ENCODE measurements around the gene PTPN4. TPM values are rescaled to one million over a fixed set of nuclear protein-coding genes. Genes with fewer than 3 reads are reported as not detected.
"Not testable (repeated sequence)": the region's sequence is repeated elsewhere in the genome, so short reads cannot be mapped to it uniquely, and the experiment has no call there.

PTPN4 gene
- total RNA-seq, 4 donors from 2014 or later: 9.6 to 30.1 (median 18.4) TPM

- Histone ChIP-seq H3K27ac (no peak overlapping the region), H3K9me3 (peaks cover 0 to 35% (median 8%) of the 10 kb centered on the region in 3 donors), H3K27me3 (no peaks in the 10 kb centered on the region), H3K4me1 (no peaks in the 10 kb centered on the region), H3K36me3 (peaks cover 0 to 34% (median 0%) of the 10 kb centered on the region in 3 donors), H3K4me3 (no peak overlapping the region)
- TF ChIP-seq, protein P1, sequence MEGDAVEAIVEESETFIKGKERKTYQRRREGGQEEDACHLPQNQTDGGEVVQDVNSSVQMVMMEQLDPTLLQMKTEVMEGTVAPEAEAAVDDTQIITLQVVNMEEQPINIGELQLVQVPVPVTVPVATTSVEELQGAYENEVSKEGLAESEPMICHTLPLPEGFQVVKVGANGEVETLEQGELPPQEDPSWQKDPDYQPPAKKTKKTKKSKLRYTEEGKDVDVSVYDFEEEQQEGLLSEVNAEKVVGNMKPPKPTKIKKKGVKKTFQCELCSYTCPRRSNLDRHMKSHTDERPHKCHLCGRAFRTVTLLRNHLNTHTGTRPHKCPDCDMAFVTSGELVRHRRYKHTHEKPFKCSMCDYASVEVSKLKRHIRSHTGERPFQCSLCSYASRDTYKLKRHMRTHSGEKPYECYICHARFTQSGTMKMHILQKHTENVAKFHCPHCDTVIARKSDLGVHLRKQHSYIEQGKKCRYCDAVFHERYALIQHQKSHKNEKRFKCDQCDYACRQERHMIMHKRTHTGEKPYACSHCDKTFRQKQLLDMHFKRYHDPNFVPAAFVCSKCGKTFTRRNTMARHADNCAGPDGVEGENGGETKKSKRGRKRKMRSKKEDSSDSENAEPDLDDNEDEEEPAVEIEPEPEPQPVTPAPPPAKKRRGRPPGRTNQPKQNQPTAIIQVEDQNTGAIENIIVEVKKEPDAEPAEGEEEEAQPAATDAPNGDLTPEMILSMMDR (IDR thresholded peaks at IDR 0.05): no peak
- no peak for TF ChIP-seq POLR2A (IDR thresholded peaks at IDR 0.05)
- intact Hi-C loops (cut with DNase I): no loop called here
- DNase-seq: no peak
- WGBS, 2 donors: 92 to 93% methylated on average over 5 to 8 of the region's 8 CpGs
Measured at GRCh38 chr2:119792907-119793312, 33.2 kb downstream of the PTPN4 start.

- 86 to 96% methylated on average over 5 of the region's 9 CpGs for WGBS, 2 donors
- no peak overlapping the region for H3K4me3 ChIP-seq
- TF ChIP-seq POLR2A (IDR thresholded peaks at IDR 0.05): no peak
- TF ChIP-seq, protein P1 (IDR thresholded peaks at IDR 0.05): no peak
- no peak for DNase-seq
- H3K9me3 ChIP-seq: peaks cover 0 to 35% (median 8%) of the 10 kb centered on the region in 3 donors
- intact Hi-C loops (cut with DNase I): no loop called here
- no peaks in the 10 kb centered on the region for H3K4me1 ChIP-seq
- no peaks in the 10 kb centered on the region for H3K27me3 ChIP-seq
- H3K27ac ChIP-seq: no peak overlapping the region
- H3K36me3 ChIP-seq: peaks cover 0 to 34% (median 0%) of the 10 kb centered on the region in 3 donors
Measured at GRCh38 chr2:119794237-119794636, 34.5 kb downstream of the PTPN4 start.

DNA sequence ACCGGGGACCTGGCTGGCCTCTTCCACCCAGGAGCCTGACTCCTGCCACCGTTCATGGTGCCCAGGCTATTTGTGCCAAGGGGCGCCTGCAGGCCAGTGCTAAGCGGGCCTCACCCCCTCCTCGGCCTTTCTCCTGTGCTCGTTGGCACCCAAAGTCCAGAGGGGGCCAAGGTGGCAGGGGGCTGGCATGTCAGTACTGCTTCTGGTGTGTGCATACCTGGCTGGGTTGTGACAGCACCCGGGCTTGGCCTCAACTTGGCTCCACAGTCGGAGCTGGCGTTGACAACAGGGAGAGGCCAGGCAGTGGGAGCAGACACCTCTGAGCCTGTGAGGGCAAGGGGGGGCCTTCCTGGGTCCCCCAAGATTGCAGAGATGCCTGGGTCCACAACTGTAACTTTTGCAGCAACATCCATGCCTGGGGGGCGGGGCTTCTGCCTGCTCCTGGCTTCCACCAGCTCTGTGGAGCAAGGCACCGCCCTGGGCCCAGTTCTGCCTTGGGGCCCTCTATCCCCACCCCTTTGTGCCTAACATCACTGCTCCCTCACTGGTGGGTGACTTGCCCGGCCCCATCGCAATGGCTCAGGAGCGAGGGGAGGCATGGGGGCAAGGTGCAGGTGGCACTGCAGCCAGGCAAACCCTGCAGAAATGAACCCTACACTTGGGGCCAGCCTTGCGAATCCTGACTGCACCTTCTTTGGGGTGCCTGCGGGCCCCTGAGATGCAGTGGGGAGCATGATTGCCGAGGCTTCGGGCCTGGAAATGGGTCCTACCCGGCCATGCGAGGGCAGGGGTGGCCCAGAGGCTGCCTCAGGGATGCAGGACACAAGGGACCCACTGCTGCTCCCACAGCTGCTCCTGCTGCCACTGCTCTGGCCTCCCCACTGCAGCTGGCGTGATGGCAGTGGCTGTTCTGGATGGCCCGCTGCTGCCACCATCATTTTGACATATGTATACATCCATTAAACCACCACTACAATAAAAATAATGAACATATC, 35.9 kb downstream of the PTPN4 start:
- Histone ChIP-seq H3K4me3 (no peak overlapping the region), H3K36me3 (peaks cover 0 to 27% (median 0%) of the 10 kb centered on the region in 3 donors), H3K27me3 (no peaks in the 10 kb centered on the region), H3K27ac (no peak overlapping the region), H3K9me3 (peaks cover 0 to 21% (median 8%) of the 10 kb centered on the region in 3 donors), H3K4me1 (no peaks in the 10 kb centered on the region)
- no peak for DNase-seq
- intact Hi-C loops (cut with DNase I): no loop called here
- no peak for TF ChIP-seq POLR2A (IDR thresholded peaks at IDR 0.05)
- TF ChIP-seq, protein P1 (IDR thresholded peaks at IDR 0.05): no peak
- 83 to 90% methylated on average over 2 to 14 of the region's 22 CpGs for WGBS, 2 donors

DNA sequence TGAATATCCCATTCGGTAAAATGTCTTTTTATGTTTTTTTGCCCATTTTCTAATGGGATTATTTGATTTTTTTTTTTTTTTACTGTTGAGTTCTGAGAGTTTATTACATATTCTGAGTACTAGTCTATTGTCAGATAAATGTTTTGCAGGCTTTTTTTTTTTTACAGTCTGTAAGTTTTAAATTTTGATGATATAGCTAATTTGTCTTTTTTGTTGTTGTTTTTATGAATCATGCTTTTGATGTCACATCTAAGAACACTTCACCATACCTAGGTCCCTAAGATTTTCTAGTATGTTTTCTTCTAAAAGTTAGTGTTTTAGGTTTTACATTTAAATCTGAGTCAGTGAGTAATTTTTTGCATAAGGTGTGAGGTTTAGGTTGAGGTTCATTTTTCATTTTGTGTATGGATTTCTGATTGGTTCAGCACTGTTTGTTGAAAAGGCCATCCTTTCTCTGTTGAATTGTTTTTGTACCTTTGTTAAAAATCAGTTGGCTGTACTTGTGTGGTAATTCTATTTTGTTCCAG, 40.7 kb downstream of the PTPN4 start:
- Histone ChIP-seq H3K27me3 (no peaks in the 10 kb centered on the region), H3K4me3 (no peak overlapping the region), H3K9me3 (no peaks in the 10 kb centered on the region), H3K27ac (no peak overlapping the region), H3K36me3 (no peaks in the 10 kb centered on the region), H3K4me1 (no peaks in the 10 kb centered on the region)
- no peak for DNase-seq
- TF ChIP-seq, protein P1 (IDR thresholded peaks at IDR 0.05): no peak
- no peak for TF ChIP-seq POLR2A (IDR thresholded peaks at IDR 0.05)
- intact Hi-C loops (cut with DNase I): no loop called here
- WGBS, 2 donors: 96% methylated on average over 1 of the region's 1 CpG

DNA sequence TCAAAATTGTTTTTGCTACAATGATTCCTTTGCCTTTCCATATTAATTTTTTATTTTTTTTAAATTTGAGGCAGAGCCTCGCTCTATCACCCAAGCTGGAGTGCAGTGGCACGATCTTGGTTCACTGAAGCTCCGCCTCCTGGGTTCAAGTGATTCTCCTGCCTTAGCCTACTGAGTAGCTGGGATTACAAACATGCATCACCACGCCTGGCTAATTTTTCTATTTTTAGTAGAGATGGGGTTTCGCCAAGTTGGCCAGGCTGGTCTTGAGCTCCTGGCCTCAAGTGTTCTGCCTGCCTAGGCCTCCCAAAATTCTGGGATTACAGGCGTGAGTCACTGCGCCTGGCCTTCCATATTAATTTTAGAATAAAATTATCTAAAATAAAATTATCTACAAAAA, 41.3 kb downstream of the PTPN4 start:
- TF ChIP-seq POLR2A (IDR thresholded peaks at IDR 0.05): no peak
- TF ChIP-seq, protein P1 (IDR thresholded peaks at IDR 0.05): no peak
- Histone ChIP-seq H3K27me3 (no peaks in the 10 kb centered on the region), H3K9me3 (no peaks in the 10 kb centered on the region), H3K4me1 (no peaks in the 10 kb centered on the region), H3K27ac (no peak overlapping the region), H3K4me3 (no peak overlapping the region), H3K36me3 (no peaks in the 10 kb centered on the region)
- DNase-seq: no peak
- intact Hi-C loops (cut with DNase I): no loop called here
- 93 to 95% methylated on average over 7 of the region's 7 CpGs for WGBS, 2 donors

- H3K9me3 ChIP-seq; H3K27me3 ChIP-seq; intact Hi-C loops (cut with DNase I); H3K27ac ChIP-seq; H3K4me3 ChIP-seq; H3K4me1 ChIP-seq; H3K36me3 ChIP-seq; DNase-seq: not testable (repeated sequence)
- WGBS, 2 donors: 93 to 95% methylated on average over 9 to 10 of the region's 10 CpGs
Measured at GRCh38 chr2:119801989-119802388, 42.3 kb downstream of the PTPN4 start.

Data from esophagus squamous epithelium (tissue), 5 donors.